Activated CD8-positive, alpha-beta memory T cell treated with anti-CD3 and anti-CD28 coated beads, Interleukin-2, amount 50 U/mL, for 24 hours (primary cell): ENCODE measurements around the gene SLC6A20.

Experiments
- DNase-seq: peaks from one replicate; pipeline ENCODE4 v3.0.0-alpha.2; 2020; ENCODE audit errors: extremely low read depth

The SLC6A20 gene, protein sequence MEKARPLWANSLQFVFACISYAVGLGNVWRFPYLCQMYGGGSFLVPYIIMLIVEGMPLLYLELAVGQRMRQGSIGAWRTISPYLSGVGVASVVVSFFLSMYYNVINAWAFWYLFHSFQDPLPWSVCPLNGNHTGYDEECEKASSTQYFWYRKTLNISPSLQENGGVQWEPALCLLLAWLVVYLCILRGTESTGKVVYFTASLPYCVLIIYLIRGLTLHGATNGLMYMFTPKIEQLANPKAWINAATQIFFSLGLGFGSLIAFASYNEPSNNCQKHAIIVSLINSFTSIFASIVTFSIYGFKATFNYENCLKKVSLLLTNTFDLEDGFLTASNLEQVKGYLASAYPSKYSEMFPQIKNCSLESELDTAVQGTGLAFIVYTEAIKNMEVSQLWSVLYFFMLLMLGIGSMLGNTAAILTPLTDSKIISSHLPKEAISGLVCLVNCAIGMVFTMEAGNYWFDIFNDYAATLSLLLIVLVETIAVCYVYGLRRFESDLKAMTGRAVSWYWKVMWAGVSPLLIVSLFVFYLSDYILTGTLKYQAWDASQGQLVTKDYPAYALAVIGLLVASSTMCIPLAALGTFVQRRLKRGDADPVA

DNA sequence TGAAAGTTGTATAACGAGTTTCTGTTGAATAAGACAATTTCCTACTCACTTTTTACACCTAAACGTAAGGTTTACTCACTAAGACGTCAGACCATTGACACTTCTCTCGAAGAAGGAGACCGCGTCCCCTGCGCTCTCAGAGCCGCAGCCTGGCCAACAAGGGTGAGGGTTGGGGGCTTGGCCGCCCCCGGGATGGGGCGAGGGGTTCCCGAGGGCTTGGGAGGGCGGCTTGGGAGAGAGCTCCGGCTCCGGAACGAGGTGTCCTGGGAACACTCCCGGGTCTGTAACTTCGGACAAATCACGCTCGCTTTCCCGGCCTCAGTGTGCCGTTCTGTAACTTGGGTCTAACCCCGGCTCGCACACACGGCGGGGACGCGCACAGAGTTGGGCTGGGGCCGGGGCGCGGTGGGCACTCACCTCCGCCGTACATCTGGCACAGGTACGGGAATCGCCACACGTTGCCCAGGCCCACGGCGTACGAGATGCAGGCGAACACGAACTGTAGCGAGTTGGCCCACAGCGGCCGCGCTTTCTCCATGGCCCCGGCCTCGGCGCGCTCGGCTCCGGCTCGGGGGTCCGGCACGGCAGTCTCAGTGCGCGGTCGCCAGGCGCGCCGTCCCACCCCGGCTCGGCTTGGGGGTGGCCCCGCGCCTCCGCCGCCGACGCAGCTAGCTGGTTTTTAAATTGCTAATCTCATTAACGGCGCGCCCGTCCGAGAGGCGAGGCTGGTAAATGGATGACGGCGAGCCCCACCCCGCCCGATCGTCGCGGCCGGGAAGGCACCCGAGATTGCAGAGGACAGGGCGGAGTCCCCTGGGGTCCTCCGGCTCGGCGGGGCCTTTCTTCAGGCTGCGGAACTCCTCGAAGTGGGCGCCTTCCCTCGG lies at the start of gene SLC6A20:
SLC6A20 (minus strand) TSS at position 655 of the 884 bp plus-strand sequence; CDS start at position 538, 117 bp downstream.
- DNase-seq: no peak

DNA sequence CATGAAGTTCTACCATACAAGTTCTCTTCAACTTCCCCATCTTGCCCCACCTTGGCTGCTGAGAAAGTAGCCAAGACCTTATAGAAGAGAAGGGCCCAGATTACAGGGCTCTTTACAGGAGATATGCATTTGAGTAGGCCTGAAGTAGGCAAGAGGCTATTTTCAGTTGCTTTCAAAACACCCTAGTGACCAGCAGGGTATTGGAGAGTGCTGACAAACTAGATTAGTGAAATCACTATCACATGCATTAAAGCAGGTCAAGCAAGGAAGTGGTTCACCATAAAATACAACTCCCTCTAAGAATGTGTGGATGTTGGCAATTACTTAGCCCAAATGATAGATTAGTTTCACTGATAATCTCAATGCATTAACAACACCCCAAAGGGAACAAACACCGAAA lies 48.3 kb upstream of the SLC6A20 start:
- no peak for DNase-seq

DNA sequence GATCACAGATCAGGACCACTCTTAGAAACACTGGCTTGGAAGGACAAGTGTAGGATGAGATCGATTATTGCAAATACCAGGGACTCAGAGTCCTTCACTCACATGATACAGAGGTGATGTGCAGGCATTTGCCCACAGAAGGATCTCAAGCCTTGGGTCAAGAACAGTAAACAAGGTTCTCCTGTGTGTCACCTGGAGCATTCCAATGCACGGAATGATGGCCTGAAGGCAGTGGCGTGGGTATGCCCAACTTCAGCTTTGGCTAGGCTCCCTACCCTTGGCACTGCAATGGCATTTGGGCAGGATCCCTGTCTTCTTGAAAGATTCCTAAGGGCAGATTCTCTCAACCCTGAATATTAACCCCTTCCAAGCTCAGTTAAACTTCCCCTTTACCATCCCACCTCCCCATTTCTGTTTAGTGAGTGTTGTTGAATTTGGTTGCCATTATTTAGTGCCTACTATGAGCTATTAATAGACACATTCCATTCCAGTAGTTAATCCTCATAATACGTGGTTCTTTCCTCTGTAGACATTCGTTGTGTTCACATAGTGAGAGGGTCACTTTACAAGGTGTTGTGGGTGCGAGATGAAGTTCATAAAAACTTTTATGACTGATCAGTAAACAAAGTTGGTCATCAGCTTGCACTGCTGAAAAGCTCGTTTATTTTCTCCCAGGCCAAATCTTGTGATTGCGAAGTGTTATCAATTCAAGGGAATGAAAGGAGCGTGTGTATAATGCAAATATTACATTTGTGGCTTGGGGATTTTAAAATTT lies 46.7 kb upstream of the SLC6A20 start:
- DNase-seq: no peak

DNA sequence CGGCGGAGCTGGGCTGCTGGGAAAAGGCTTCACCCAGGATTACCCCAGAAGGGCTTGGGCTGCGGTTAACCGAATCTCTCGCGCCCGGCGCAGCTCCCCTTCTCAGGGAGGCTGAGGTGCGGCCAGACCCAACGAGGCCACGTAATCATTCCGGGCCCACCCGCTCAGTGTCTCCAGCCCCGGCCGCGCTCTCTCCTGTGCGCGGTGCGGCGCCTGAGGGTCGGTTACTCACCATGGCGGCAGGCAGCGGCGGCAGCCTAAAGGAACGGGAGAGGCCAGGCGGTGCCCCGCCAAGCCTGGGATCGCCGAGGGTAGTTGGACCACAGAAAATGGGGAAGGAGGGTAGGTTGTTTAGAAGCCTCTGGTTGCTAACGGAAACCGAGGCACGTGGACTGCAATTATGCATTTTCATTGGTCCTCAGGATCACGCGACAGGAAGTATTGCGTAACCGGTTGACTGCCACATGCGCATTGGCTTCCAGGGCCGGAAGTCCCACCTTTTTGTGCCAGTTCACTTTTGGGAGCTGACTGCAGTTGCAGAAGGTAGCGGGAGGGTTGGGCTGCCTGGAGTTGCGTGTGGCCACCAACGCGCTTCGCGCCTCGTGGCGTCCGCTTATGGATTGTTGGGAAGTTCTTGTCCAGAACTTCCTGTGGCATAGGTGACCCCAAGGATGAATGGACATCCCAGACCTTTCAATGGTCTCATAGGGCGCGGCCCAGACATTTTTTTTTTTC lies 45.6 kb upstream of the SLC6A20 start, which contains the start of gene LZTFL1:
LZTFL1 (minus strand) TSS at position 363 of the 735 bp plus-strand sequence; CDS start at position 235, 128 bp downstream.
- peak; percentile 82 for DNase-seq

DNA sequence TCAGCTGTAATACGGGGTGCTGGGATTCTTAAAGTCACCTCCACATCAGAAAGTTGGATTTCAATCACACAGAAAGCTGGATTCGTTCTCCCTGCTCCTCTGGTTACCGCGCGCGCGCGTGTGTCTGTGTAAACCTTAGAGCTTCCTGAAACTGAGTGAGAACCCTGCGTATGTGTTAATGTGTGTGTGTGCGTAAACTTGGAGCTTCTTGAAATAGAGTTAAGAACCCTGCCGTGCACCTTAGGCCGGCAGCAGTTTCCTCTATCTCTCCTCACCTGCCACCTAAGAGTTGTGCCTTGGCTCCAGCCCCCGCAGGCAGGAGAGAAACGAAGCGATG lies 45.1 kb upstream of the SLC6A20 start:
- DNase-seq: no peak

DNA sequence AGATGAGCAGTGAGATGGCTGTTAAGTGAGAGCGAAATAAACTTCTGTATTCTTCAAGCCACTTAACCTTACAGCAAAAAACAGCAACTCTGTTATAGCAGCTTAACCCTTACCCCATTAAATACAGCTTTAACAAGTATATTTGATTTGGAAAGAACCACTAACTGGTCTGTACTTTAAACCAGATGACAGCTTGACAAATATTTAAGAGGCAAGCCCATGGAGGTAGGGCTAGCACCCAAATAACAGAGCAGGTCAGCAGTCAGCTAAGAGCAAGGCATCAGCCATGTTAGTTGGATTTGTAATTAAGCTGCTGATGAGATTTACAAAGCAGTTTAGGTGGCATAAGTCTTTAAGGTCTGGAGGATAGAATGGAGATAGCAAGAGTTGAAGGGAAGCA lies 42.1 kb upstream of the SLC6A20 start:
- DNase-seq: no peak

DNA sequence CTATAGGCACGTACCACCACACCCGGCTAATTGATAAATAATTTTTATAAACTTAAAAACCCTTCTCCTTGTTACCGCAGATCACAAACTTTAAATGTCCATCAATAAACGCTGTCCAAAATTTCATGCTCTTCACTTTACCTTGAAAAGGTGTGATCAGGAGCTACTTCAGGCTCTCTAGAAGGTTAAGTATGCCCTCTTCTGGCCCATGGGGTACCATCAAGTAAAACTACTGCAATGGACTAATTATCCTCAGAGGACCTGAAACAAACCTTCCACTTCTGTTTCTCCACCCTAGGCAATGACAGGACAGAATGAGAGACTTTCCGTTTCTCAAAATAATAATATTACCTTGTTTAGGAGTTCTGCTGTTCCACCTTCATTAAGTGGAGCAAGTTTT lies 36.4 kb upstream of the SLC6A20 start:
- DNase-seq: no peak

DNA sequence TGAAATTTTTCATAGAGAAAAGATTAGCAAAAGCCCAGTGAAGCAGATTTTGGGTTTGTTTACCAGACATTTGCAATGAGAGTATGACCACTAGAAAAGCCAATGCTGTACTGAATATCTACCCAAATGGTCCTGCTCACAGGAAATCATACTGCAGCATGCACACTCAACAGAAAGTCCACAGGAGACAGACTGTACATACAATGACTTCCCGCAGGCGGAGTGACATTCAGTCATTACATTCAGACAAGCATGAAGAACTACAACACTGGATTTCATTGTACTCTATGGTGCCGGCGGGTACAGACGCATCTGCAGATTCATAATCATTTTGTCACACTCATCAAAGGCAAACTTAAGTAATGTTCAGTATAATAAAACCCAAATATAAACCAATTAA lies 33.8 kb upstream of the SLC6A20 start:
- DNase-seq: no peak

DNA sequence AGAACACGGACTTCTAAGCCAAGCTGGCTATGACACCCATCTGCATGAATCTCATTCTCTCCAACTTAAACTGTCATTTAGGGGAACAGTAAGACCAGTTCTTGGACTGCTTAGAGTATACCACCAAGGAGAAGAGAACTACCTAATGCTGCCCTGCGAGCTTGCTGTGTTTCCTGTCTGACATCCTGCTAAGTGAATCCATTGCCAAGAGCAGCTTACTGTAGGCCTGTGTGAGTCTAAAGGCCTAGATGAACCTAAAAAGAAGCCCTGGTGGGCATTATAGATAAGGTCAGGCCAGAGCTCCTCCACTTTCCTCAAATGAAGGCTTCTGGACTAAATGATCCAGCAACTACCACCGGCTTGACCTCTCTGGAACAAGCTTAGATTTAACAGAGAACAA lies 30.6 kb upstream of the SLC6A20 start:
- no peak for DNase-seq

DNA sequence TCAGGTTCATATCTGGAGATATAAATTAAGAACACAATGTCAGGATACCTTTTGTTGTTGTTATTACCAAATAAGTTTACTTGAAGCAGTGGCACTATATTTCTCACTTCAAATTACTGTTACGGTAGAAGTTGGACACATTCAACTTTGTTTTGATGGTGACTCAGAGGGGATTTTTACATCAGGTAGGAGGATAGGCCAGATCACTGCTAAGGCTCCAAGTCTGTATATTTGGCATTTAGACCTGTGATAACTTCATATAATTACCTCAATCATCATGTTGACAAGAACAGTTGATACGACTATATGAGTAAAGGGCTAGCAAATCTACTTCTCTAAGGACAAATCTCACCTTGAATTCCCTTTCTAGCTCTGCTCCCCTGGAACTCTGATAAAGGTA lies 30.0 kb upstream of the SLC6A20 start:
- no peak for DNase-seq

DNA sequence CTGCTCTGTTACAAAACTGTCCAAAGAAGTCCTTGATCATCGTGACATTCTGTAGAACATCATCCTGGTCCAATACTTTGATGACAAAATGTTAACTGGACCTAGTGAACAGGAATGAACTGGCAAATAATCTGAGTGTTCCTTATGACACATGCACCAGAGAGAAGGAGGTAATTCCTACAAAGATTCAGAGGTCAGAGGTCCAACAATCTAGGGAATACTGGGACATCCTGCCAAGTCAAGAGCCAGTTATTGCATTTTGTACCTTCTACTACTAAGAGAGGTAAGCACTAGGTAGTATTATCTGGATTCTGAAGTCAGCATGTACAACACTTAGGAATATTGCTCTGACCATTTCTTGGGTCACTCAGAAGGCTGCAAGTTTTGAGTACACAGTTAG lies 24.8 kb upstream of the SLC6A20 start:
- no peak for DNase-seq

DNA sequence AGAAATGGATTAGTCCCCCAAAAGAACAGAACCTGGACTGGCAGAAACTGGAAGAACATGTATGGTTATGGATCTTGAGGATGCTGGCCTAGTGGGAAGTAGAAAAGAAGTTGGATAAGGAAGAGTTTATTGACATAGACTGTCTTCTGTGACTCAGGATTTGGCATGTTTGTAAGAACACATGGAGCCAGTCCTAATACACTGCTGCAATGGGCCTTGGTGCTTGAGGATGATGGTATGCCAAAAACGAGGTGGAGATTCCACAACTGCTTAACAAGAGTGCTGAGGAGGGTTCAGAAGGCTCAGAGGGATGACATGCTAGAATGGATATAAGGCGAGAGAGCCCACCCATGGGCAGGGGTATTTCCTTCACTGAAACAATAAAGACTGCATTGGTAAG lies 23.2 kb upstream of the SLC6A20 start:
- DNase-seq: no peak

DNA sequence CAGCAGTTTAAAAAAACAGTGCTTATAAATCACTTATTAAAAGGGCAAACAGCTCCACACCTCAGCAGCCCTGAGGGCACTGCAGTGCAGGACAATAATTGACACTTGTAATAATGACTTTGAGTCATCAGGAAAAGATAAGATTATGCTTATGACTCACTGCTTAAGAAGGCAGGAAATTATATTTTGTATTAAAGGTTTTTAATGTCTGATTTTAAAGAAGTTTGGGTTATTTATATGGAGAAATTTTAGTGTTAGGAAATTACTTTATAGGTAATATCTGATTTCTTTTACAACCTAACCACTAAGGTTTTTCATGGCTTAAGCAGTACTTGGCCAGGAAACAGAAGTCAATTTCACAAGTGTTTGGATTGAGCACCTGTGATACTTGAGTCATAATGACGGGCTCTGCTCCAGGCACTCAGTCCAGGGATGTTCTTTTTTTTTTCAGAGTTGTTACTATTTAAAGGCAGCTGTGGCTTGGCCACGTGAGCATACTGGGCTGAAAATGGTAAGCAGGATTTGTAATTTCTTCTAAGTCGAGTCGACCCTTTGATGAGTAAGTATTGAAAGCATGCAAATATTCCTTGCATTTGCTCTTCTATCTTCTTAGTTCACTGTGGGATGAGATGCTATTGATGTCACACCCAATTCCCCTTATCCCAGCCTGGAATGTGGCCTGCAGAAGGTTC lies 21.6 kb upstream of the SLC6A20 start:
- no peak for DNase-seq

DNA sequence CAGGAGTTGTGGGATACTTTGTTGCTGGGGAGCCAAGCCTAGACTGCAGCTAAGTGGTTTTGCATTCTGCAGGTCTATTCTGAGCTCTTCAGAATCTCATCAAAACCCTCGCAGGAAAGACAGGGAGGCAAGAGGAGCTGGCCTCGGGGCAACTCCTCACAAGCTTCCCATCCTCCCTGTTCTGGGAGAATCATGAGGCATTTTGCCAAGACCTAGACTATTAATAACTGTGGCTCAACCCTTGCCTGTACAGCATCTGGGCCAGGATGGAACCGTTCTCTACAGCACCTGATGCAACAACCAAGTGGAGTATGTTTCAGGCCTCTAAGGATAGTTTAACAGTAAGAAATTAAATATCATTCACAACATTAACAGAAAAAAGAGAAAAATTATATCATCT lies 20.2 kb upstream of the SLC6A20 start:
- no peak for DNase-seq

DNA sequence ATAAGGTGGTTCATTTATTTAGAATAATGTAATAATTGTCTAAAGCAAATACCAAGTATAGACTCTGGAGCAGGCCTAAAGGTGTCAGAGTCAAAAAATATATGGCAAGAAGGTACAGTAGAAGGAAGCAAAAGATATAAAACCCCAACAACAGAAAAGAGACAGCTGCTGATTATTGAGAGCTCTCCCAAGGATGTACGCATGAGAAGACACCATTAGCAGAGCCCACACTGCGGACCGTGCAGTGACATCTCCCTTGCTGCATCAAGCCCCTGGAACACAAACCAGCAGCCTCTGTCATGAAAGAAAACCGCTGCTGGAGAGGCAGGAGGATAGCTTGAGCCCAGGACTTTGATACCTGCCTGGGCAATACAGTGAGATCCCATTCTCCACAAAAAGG lies 18.0 kb upstream of the SLC6A20 start:
- no peak for DNase-seq

DNA sequence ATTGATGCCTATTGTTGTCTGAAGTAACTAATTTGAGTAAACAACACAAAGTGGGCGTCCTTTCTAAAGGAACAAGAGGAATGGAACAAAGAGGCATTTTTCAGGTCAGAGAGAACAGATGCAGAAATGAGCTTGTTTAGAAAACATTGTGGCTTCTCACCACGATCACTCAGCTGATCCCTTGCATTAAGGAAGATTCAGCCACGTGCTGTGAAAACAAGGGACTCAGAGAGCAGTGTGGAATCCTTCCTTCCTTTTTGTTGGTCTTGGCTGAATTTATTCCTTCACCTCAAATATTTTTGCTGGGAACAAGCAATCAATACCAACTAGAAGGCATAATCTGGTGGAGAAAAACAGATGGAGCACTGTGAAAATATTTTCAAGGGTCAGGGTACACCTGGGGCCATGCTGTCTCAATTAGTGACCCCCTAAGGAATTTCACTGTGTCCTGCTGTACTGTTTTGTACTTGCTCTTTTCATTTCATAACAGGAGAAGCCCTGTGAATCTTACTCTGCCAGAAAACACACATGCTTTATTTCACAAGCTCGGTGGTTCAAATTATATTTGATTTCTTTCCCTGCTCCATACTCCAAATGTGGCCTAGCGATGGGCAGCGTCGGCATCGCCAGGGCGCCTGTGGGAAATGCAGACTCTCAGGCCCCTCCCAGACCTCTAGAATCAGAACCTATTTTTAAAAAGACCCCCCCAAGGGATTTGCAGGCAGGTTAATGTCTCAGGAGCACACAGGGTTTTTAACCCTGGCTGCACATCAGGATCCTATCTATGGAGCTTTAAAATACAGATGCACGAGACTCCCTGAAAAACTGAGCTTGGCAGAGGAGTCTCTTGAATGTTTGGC lies 11.6 kb upstream of the SLC6A20 start:
- DNase-seq: no peak

DNA sequence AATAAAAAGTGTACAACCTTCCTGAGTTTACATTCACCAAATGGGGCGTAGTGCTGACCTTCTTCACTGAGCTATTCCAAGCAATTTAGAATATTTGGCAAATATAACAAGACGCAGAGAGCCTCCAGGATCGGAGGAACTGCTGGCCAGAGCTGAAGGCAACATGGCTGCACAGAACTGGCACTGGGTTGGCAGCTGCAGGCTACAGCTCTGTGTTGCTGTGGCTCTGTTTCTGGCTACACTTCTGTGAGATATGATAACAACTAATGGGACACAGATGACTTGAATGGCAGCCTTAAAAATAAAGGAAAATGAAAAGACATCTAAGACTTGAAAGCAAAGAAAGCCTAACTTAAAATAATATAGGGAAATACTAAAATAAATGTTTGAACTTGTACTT lies 10.8 kb upstream of the SLC6A20 start:
- no peak for DNase-seq

DNA sequence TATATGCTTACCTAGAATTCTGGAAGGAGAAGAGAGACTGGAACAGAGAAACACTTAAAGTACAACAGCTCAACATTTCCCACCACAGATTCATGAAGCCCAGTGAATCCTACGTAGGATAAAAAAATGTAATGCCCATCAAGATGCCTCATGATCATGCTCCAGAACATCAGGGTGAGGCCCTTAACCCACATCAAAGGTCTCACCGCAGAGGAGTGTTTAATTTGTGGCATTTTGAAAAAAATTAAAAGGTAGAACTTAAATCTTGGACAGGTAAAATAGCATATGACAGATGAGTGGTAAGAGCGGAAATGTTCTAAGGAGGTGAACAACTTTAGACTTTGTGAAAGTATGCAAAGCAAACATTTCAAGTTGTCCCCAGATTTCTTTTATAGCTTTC lies 9.7 kb upstream of the SLC6A20 start:
- no peak for DNase-seq

DNA sequence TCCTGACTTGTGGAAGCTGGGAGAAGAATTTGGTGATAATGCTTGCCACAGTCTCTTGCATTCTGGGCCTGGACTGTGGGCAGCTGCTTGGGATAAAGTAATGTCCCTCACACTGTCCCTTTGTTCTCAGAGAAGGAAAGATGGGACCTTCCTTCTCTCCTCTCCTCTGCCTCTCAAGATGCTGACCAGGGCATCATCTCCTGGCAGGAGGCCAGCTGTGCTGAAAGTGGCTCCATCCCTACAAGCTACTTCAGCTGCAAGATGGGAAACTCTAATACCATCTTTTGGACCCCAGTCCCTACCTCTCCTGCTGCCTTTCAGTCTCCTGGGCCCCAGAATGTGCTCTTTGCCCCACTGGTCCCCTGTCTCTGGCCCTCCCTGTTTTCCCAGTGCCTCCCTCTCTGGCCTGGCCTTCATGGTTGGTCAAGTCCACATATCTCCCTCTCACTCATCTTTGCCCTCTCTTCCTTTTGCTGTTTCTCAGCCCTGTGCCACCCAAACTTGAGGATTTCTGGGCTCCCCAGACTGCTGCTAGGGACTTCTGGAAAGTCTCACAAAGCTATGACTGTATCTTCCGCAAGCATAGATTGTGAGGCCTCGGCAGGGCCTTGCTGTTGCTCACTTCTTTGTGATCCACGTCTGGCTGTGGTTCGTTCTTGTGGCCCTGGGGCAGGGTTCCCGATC lies 7.1 kb upstream of the SLC6A20 start:
- DNase-seq: no peak
